WTC11 (cell line): ENCODE measurements around the gene BAG3. TPM values are rescaled to one million over a fixed set of nuclear protein-coding genes. Genes with fewer than 3 reads are reported as not detected.

Experiments
- ATAC-seq: fragments of 200-7000 bp; cut with Tn5 transposase; 2 replicates; pipeline ENCODE4 v1.10.0; 2021; ENCODE audit warnings: mild to moderate bottlenecking, moderate library complexity
- CTCF ChIA-PET: fragments of 300-600 bp; sonication (Branson Sonifier 250); formaldehyde crosslinking; loops from one replicate; lab custom pipeline; 2021; ENCODE audit warnings: antibody characterized with exemption; lab: Charles Lee
- POLR2A ChIA-PET: fragments of 350-600 bp; sonication (Branson Sonifier 250); formaldehyde crosslinking; loops from one replicate; lab custom pipeline; 2021; ENCODE audit warnings: antibody characterized with exemption; lab: Charles Lee
- DNase-seq: peaks from one replicate; pipeline ENCODE4 v3.0.0; 2021; ENCODE audit warnings: low spot score
- H3K27ac Mint-ChIP-seq: 2 replicates; pipeline ENCODE4 v1.8.0; 2021; ENCODE audit warnings: mixed read lengths
- H3K27me3 Mint-ChIP-seq: 2 replicates; pipeline ENCODE4 v1.8.0; 2021; ENCODE audit warnings: low read depth, mild to moderate bottlenecking, moderate library complexity, mixed read lengths
- H3K36me3 Mint-ChIP-seq: 2 replicates; pipeline ENCODE4 v1.8.0; 2021; ENCODE audit warnings: mixed read lengths
- H3K4me1 Mint-ChIP-seq: 2 replicates; pipeline ENCODE4 v1.8.0; 2022; ENCODE audit warnings: mixed read lengths
- H3K4me3 Mint-ChIP-seq: 2 replicates; pipeline ENCODE4 v1.8.0; 2021; ENCODE audit warnings: mild to moderate bottlenecking, moderate library complexity, mixed read lengths
- H3K9me3 Mint-ChIP-seq: 2 replicates; pipeline ENCODE4 v1.8.0; 2021; ENCODE audit warnings: mixed read lengths
- ETV6 ChIP-seq: sonication (generic); formaldehyde crosslinking; IDR thresholded peaks from 2 replicates; pipeline ENCODE4 v1.8.1; 2022; ENCODE audit warnings: mild to moderate bottlenecking, missing genetic modification reagents
- FOXK1 ChIP-seq: sonication (generic); formaldehyde crosslinking; IDR thresholded peaks from 2 replicates; pipeline ENCODE4 v1.8.0; 2022; ENCODE audit warnings: mild to moderate bottlenecking, moderate library complexity, missing genetic modification reagents
- FOXP1 ChIP-seq: sonication (generic); formaldehyde crosslinking; IDR thresholded peaks from 2 replicates; pipeline ENCODE4 v1.8.0; 2022; ENCODE audit warnings: missing genetic modification reagents, mild to moderate bottlenecking, moderate library complexity, borderline replicate concordance
- HMGA2 ChIP-seq: fragments of 250-450 bp; sonication (Bioruptor Pico); IDR thresholded peaks from 2 replicates; pipeline ENCODE4 v1.4.0; 2021; ENCODE audit warnings: mild to moderate bottlenecking, moderate library complexity
- IRF2 ChIP-seq: sonication (generic); formaldehyde crosslinking; IDR thresholded peaks from 2 replicates; pipeline ENCODE4 v1.8.0; 2022; ENCODE audit warnings: low read depth, missing genetic modification reagents, borderline replicate concordance
- JAZF1 ChIP-seq: fragments of 250-450 bp; sonication (Bioruptor Pico); IDR thresholded peaks from 2 replicates; pipeline ENCODE4 v1.9.0; 2021; ENCODE audit warnings: moderate library complexity, mild to moderate bottlenecking, inconsistent platforms
- JUN ChIP-seq: sonication (generic); formaldehyde crosslinking; IDR thresholded peaks from 2 replicates; pipeline ENCODE4 v1.8.0; 2023; ENCODE audit warnings: mild to moderate bottlenecking, missing genetic modification reagents
- KAT7 ChIP-seq: sonication (generic); formaldehyde crosslinking; IDR thresholded peaks from 2 replicates; pipeline ENCODE4 v1.8.1; 2023; ENCODE audit warnings: missing genetic modification reagents, mild to moderate bottlenecking, borderline replicate concordance
- MYBL2 ChIP-seq: sonication (generic); formaldehyde crosslinking; IDR thresholded peaks from 2 replicates; pipeline ENCODE4 v1.8.1; 2023; ENCODE audit warnings: mild to moderate bottlenecking, moderate library complexity, missing genetic modification reagents
- NR3C1 ChIP-seq: sonication (generic); formaldehyde crosslinking; conservative IDR thresholded peaks from 2 replicates; pipeline ENCODE4 v1.8.1; 2023; ENCODE audit warnings: low read depth, mild to moderate bottlenecking, missing genetic modification reagents
- SMAD4 ChIP-seq: sonication (generic); formaldehyde crosslinking; IDR thresholded peaks from 2 replicates; pipeline ENCODE4 v1.8.0; 2022; ENCODE audit warnings: mild to moderate bottlenecking, missing genetic modification reagents
- TEAD1 ChIP-seq: sonication (generic); formaldehyde crosslinking; IDR thresholded peaks from 2 replicates; pipeline ENCODE4 v1.8.0; 2022; ENCODE audit warnings: mild to moderate bottlenecking, missing genetic modification reagents
- ZNF219 ChIP-seq: sonication (generic); formaldehyde crosslinking; IDR thresholded peaks from 2 replicates; pipeline ENCODE4 v1.8.0; 2023; ENCODE audit warnings: missing genetic modification reagents, mild to moderate bottlenecking, borderline replicate concordance
- ZNF232 ChIP-seq: sonication (generic); formaldehyde crosslinking; IDR thresholded peaks from 2 replicates; pipeline ENCODE4 v1.8.0; 2022; ENCODE audit warnings: mild to moderate bottlenecking, missing genetic modification reagents
- ZNF416 ChIP-seq: fragments of 250-450 bp; sonication (Bioruptor Pico); IDR thresholded peaks from 2 replicates; pipeline ENCODE4 v1.9.0; 2021; ENCODE audit warnings: mild to moderate bottlenecking, inconsistent platforms
- ZNF671 ChIP-seq: fragments of 250-450 bp; sonication (Bioruptor Pico); IDR thresholded peaks from 2 replicates; pipeline ENCODE4 v1.8.0; 2021; ENCODE audit warnings: mild to moderate bottlenecking
- total RNA-seq: library from RNA; stranded (reverse); gene quantifications from 3 replicates; pipeline ENCODE4 v1.2.3, GENCODE V29; 2021
- TF ChIP-seq, protein P1 (sequence below): sonication (generic); formaldehyde crosslinking; IDR thresholded peaks from 2 replicates; pipeline ENCODE4 v1.8.1; 2023; ENCODE audit warnings: mild to moderate bottlenecking, moderate library complexity, missing genetic modification reagents
- TF ChIP-seq, protein P2 (sequence below): sonication (generic); formaldehyde crosslinking; IDR thresholded peaks from 2 replicates; pipeline ENCODE4 v1.8.1; 2022; ENCODE audit warnings: low read depth, missing genetic modification reagents, borderline replicate concordance
- TF ChIP-seq, protein P3 (sequence below): fragments of 250-450 bp; sonication (Bioruptor Pico); IDR thresholded peaks from 2 replicates; pipeline ENCODE4 v1.8.0; 2021; ENCODE audit warnings: mild to moderate bottlenecking
- TF ChIP-seq, protein P4 (sequence below): sonication (generic); formaldehyde crosslinking; IDR thresholded peaks from 2 replicates; pipeline ENCODE4 v1.8.1; 2022; ENCODE audit warnings: mild to moderate bottlenecking, missing genetic modification reagents, moderate library complexity, borderline replicate concordance

The BAG3 gene
- total RNA-seq, 1 experiment from 2014 or later, result 15.7 TPM

DNA sequence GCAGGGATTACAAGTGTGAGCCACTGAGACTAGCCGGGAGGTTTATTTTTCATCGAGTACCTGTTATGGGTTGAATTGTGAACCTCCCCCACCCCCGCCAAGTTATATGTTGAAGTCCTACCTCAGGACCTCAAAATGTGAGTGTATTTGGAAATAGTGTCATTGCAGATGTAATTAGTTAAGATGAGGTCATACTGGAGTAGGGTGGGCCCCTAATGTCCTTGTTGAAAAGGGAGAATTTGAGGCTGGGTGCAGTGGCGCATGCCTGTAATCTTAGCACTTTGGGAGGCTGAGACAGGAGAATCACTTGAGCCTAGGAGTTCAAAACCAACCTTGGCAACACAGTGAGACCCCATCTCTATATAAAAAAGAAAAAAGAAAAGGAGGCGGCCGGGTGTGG lies 10.8 kb upstream of the BAG3 start:
- Mint-ChIP-seq H3K9me3 (peaks cover 4% of the 10 kb centered on the region), H3K4me1 (peaks cover 7% of the 10 kb centered on the region; the same call in 1 of the 2 replicates), H3K4me3 (no peak overlapping the region), H3K27me3 (no peaks in the 10 kb centered on the region; the same call in 1 of the 2 replicates), H3K27ac (no peak overlapping the region), H3K36me3 (peaks cover 4% of the 10 kb centered on the region; the same call in 1 of the 2 replicates)
- POLR2A ChIA-PET, result no interaction called here
- TF ChIP-seq JUN, result no peak
- no peak for TF ChIP-seq ZNF219
- TF ChIP-seq, protein P1, sequence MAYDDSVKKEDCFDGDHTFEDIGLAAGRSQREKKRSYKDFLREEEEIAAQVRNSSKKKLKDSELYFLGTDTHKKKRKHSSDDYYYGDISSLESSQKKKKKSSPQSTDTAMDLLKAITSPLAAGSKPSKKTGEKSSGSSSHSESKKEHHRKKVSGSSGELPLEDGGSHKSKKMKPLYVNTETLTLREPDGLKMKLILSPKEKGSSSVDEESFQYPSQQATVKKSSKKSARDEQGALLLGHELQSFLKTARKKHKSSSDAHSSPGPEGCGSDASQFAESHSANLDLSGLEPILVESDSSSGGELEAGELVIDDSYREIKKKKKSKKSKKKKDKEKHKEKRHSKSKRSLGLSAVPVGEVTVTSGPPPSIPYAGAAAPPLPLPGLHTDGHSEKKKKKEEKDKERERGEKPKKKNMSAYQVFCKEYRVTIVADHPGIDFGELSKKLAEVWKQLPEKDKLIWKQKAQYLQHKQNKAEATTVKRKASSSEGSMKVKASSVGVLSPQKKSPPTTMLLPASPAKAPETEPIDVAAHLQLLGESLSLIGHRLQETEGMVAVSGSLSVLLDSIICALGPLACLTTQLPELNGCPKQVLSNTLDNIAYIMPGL, result no peak
- DNase-seq (no peak), ATAC-seq (no peak)
- CTCF ChIA-PET, result no interaction called here

DNA sequence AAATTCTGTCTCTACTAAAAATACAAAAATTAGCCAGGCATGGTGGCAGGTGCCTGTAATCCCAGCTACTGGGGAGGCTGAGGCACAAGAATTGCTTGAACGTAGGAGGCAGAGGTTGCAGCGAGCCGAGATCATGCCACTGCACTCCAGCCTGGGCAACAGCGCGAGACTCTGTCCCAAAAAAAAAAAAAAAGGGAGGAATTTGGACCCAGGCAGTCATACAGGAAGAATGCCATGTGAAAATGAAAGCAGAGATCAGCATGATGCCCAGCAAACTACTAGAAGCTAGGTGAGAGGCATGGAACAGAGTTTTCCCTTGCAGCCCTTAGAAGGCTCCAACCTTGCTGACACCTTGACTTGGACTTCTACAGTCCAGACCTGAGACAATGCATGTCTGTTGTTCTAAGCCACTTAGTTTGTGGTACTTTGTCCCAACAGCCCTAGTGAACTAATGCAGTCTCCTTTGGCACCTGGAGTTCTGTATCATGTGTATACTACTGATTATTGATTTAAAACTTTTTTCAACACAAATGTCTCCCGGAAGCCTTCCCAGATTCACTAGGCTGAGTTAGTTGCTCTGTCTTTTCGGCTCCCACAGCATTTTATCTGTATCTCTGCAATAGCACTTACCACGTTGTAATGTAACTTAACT lies 10.2 kb upstream of the BAG3 start:
- Mint-ChIP-seq H3K4me3 (no peak overlapping the region), H3K4me1 (peaks cover 7% of the 10 kb centered on the region; the same call in 1 of the 2 replicates), H3K36me3 (peaks cover 4% of the 10 kb centered on the region; the same call in 1 of the 2 replicates), H3K9me3 (peaks cover 7% of the 10 kb centered on the region), H3K27me3 (no peaks in the 10 kb centered on the region; the same call in 1 of the 2 replicates), H3K27ac (no peak overlapping the region)
- ChIA-PET POLR2A (no interaction called here), CTCF (no interaction called here)
- DNase-seq, result no peak
- TF ChIP-seq, protein P2, sequence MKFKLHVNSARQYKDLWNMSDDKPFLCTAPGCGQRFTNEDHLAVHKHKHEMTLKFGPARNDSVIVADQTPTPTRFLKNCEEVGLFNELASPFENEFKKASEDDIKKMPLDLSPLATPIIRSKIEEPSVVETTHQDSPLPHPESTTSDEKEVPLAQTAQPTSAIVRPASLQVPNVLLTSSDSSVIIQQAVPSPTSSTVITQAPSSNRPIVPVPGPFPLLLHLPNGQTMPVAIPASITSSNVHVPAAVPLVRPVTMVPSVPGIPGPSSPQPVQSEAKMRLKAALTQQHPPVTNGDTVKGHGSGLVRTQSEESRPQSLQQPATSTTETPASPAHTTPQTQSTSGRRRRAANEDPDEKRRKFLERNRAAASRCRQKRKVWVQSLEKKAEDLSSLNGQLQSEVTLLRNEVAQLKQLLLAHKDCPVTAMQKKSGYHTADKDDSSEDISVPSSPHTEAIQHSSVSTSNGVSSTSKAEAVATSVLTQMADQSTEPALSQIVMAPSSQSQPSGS, result no peak
- no peak for TF ChIP-seq ZNF671 (CRISPR knock-in tag)
- TF ChIP-seq ZNF416 (CRISPR knock-in tag), result no peak
- no peak for TF ChIP-seq NR3C1
- TF ChIP-seq JAZF1 (CRISPR knock-in tag), result no peak
- ATAC-seq, result no peak

DNA sequence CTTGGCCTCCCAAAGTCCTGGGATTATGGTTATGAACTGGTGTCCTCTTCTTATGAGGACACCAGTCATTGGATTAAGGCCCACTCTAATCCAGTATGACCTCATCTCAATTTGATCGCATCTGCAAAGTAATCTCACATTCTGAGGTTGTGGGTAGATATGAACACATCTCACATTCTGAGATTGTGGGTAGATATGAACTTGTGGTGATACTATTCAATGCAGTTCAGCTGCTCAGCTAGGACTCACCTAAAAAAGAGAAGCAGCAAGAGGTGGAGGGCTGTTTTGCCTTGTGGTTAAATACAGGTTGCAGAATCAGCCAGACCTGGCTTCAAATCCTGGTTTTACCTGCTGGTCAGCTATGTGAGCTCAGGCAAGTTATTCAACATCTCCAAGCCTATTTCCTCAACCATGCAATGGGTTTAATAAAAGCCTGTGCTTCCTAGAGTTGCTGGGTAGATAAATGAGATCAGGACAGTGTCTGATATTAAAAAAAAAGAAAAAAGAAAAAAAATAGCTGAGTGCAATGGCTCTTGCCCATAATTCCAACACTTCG lies 8.5 kb upstream of the BAG3 start:
- ATAC-seq (no peak), DNase-seq (no peak)
- H3K36me3 Mint-ChIP-seq, result peaks cover 4% of the 10 kb centered on the region; the same call in 1 of the 2 replicates
- peaks cover 9% of the 10 kb centered on the region for H3K9me3 Mint-ChIP-seq
- no peak overlapping the region for H3K4me3 Mint-ChIP-seq
- no peaks in the 10 kb centered on the region; the same call in 1 of the 2 replicates for H3K27me3 Mint-ChIP-seq
- ChIA-PET CTCF (interaction anchor here (0.9 to 1.6 kb wide), 2 partner anchors 14 to 19 kb away, joined by 3 read pairs; no protein-coding TSS in a partner anchor), POLR2A (interaction anchor here (0.6 kb wide), 1 partner anchor 138 kb away, joined by 3 read pairs; no protein-coding TSS in a partner anchor)
- no peak overlapping the region for H3K27ac Mint-ChIP-seq
- TF ChIP-seq MYBL2 (CRISPR knock-in tag) (no peak), ZNF232 (CRISPR knock-in tag) (no peak), FOXK1 (CRISPR knock-in tag) (no peak), FOXP1 (CRISPR knock-in tag) (no peak), TEAD1 (no peak), SMAD4 (no peak), IRF2 (CRISPR knock-in tag) (no peak), KAT7 (CRISPR knock-in tag) (no peak), HMGA2 (CRISPR knock-in tag) (no peak), ETV6 (CRISPR knock-in tag) (no peak)
- TF ChIP-seq, protein P3, sequence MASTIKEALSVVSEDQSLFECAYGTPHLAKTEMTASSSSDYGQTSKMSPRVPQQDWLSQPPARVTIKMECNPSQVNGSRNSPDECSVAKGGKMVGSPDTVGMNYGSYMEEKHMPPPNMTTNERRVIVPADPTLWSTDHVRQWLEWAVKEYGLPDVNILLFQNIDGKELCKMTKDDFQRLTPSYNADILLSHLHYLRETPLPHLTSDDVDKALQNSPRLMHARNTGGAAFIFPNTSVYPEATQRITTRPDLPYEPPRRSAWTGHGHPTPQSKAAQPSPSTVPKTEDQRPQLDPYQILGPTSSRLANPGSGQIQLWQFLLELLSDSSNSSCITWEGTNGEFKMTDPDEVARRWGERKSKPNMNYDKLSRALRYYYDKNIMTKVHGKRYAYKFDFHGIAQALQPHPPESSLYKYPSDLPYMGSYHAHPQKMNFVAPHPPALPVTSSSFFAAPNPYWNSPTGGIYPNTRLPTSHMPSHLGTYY (CRISPR knock-in tag), result no peak
- TF ChIP-seq, protein P4, sequence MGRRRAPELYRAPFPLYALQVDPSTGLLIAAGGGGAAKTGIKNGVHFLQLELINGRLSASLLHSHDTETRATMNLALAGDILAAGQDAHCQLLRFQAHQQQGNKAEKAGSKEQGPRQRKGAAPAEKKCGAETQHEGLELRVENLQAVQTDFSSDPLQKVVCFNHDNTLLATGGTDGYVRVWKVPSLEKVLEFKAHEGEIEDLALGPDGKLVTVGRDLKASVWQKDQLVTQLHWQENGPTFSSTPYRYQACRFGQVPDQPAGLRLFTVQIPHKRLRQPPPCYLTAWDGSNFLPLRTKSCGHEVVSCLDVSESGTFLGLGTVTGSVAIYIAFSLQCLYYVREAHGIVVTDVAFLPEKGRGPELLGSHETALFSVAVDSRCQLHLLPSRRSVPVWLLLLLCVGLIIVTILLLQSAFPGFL (CRISPR knock-in tag), result no peak
- peaks cover 7% of the 10 kb centered on the region; the same call in 1 of the 2 replicates for H3K4me1 Mint-ChIP-seq
